GM21528 (cell line): ENCODE results near the gene ARID1B.

ENCODE experiments used
- ATAC-seq: cut with Tn5 transposase; IDR thresholded peaks from one replicate; pipeline ENCODE4 v1.9.1; 2021; ENCODE audit warnings: mild to moderate bottlenecking, moderate library complexity; ENCODE audit not compliant: unreplicated experiment, low FRiP score

Gene ARID1B

GRCh38 chr6:157086632-157087031 is 309.5 kb downstream of the ARID1B start:
- no peak for ATAC-seq

- ATAC-seq: no peak
Observed at GRCh38 chr6:157087974-157088373, 310.8 kb downstream of the ARID1B start.

GRCh38 chr6:157088841-157089240 is 311.7 kb downstream of the ARID1B start:
- ATAC-seq: no peak

GRCh38 chr6:157089258-157089657 is 312.1 kb downstream of the ARID1B start:
- no peak for ATAC-seq

- no peak for ATAC-seq
Observed at GRCh38 chr6:157089851-157090250, 312.7 kb downstream of the ARID1B start.

- no peak for ATAC-seq
Observed at GRCh38 chr6:157090736-157091135, 313.6 kb downstream of the ARID1B start.

- ATAC-seq: no peak
Observed at GRCh38 chr6:157091243-157091642, 314.1 kb downstream of the ARID1B start.

- ATAC-seq: no peak
Observed at GRCh38 chr6:157091856-157092460, 314.8 kb downstream of the ARID1B start.

GRCh38 chr6:157092736-157093135 is 315.6 kb downstream of the ARID1B start:
- no peak for ATAC-seq

- no peak for ATAC-seq
Observed at GRCh38 chr6:157093536-157093935, 316.4 kb downstream of the ARID1B start.

GRCh38 chr6:157094038-157094437 is 316.9 kb downstream of the ARID1B start:
- ATAC-seq: peak; percentile 65

GRCh38 chr6:157095084-157095483 is 317.9 kb downstream of the ARID1B start:
- ATAC-seq: no peak

GRCh38 chr6:157095569-157095968 is 318.4 kb downstream of the ARID1B start:
- ATAC-seq: no peak

GRCh38 chr6:157096105-157096504 is 318.9 kb downstream of the ARID1B start:
- ATAC-seq: no peak

GRCh38 chr6:157096522-157096921 is 319.3 kb downstream of the ARID1B start:
- ATAC-seq: no peak

- no peak for ATAC-seq
Observed at GRCh38 chr6:157097255-157097955, 320.2 kb downstream of the ARID1B start.

GRCh38 chr6:157098999-157099398 is 321.8 kb downstream of the ARID1B start:
- ATAC-seq: no peak

- peak; percentile 95 for ATAC-seq
Observed at GRCh38 chr6:157099912-157100593, 322.9 kb downstream of the ARID1B start.

- ATAC-seq: no peak
Observed at GRCh38 chr6:157101166-157101565, 324.0 kb downstream of the ARID1B start.

GRCh38 chr6:157104803-157105202 is 327.6 kb downstream of the ARID1B start:
- ATAC-seq: no peak

GRCh38 chr6:157106487-157106886 is 329.3 kb downstream of the ARID1B start:
- no peak for ATAC-seq

GRCh38 chr6:157107571-157107914 is 330.4 kb downstream of the ARID1B start:
- no peak for ATAC-seq
